CD4-positive, alpha-beta T cell (primary cell): Measurements from ENCODE around the gene LRCH2. TPM values are rescaled to one million over a fixed set of nuclear protein-coding genes. Genes with fewer than 3 reads are reported as not detected.
"Not testable (repeated sequence)": the region's sequence is repeated elsewhere in the genome, so short reads cannot be mapped to it uniquely, and the experiment has no call there.

ENCODE experiments used
- ATAC-seq: fragments of 200-7000 bp; cut with Tn5 transposase; one replicate; pipeline ENCODE4 v1.10.0; 2022; ENCODE audit warnings: mild to moderate bottlenecking; ENCODE audit not compliant: poor library complexity
- CTCF ChIA-PET: fragments of 350-600 bp; sonication (Branson Sonifier 250); formaldehyde crosslinking; loops from one replicate; lab custom pipeline; 2021; ENCODE audit warnings: antibody characterized with exemption, inconsistent platforms; lab: Charles Lee
- POLR2A ChIA-PET: fragments of 350-600 bp; sonication (Branson Sonifier 250); formaldehyde crosslinking; loops from one replicate; lab custom pipeline; 2021; ENCODE audit warnings: antibody characterized with exemption, inconsistent platforms; lab: Charles Lee
- DNase-seq, 14 experiments: peaks; one replicate each; pipeline ENCODE4 v3.0.0-alpha.2; 2013 to 2020; ENCODE audit warnings: mixed read lengths in 2 of 14
- H3K27ac ChIP-seq, 2 donors: one replicate each; pipeline versions ENCODE4 v1.5.1 to v1.7.0; 2013; ENCODE audit warnings: low read length in 2 of 2, low read depth in 1 of 2, mild to moderate bottlenecking in 1 of 2
- H3K27me3 ChIP-seq, 2 experiments: 1 replicate in 1 of 2; 2 replicates in 1 of 2; pipeline versions ENCODE4 v1.6.1 to v1.7.0; 2013; ENCODE audit warnings: low read length in 2 of 2, control low read depth in 1 of 2, mild to moderate bottlenecking in 1 of 2, moderate library complexity in 1 of 2; ENCODE audit not compliant: insufficient read depth in 2 of 2, control insufficient read depth in 1 of 2
- H3K36me3 ChIP-seq: one replicate; pipeline ENCODE4 v1.6.1; 2013; ENCODE audit warnings: low read length, control low read depth; ENCODE audit not compliant: insufficient read depth
- H3K4me1 ChIP-seq: one replicate; pipeline ENCODE4 v1.6.1; 2013; ENCODE audit warnings: low read length, control low read depth; ENCODE audit not compliant: insufficient read depth
- H3K4me3 ChIP-seq: one replicate; pipeline ENCODE4 v1.5.1; 2013; ENCODE audit warnings: mild to moderate bottlenecking, low read length, moderate library complexity
- H3K9me3 ChIP-seq, 2 experiments: 1 replicate in 1 of 2; 2 replicates in 1 of 2; pipeline versions ENCODE4 v1.6.1 to v1.7.0; 2013; ENCODE audit warnings: low read length in 2 of 2, mild to moderate bottlenecking in 2 of 2, control low read depth in 1 of 2, moderate library complexity in 1 of 2; ENCODE audit not compliant: control insufficient read depth in 1 of 2, insufficient read depth in 1 of 2
- H3K27ac Mint-ChIP-seq: one replicate; pipeline ENCODE4 v1.8.0; 2020; ENCODE audit warnings: mixed read lengths
- H3K27me3 Mint-ChIP-seq: one replicate; pipeline ENCODE4 v1.8.0; 2021; ENCODE audit warnings: mixed read lengths
- H3K36me3 Mint-ChIP-seq: one replicate; pipeline ENCODE4 v1.8.0; 2021; ENCODE audit warnings: low read depth, mixed read lengths
- H3K4me1 Mint-ChIP-seq: one replicate; pipeline ENCODE4 v1.8.0; 2021; ENCODE audit warnings: low read depth, mixed read lengths
- H3K4me3 Mint-ChIP-seq: one replicate; pipeline ENCODE4 v1.8.0; 2020; ENCODE audit warnings: mild to moderate bottlenecking, mixed read lengths
- H3K9me3 Mint-ChIP-seq: one replicate; pipeline ENCODE4 v1.8.0; 2020; ENCODE audit warnings: mixed read lengths
- CTCF ChIP-seq: fragments of 200-600 bp; IDR thresholded peaks from one replicate; pipeline ENCODE4 v1.8.0; 2022; ENCODE audit warnings: antibody characterized with exemption, mild to moderate bottlenecking
- intact Hi-C, 2 experiments: fragments of 100-400 bp; cut with DNase I in 1 of 2; cut with micrococcal nuclease in 1 of 2; formaldehyde crosslinking; loops; one replicate each; pipeline versions ENCODE4 v1.15.1 to v1.9.0; 2023 to 2025; cut with DNase I, micrococcal nuclease
- total RNA-seq, 174 experiments: library from RNA in 2 of 174; stranded (reverse) in 2 of 174; gene quantifications; one replicate each; pipeline ENCODE4 v1.2.3 and lab custom pipeline; 2021 to 2026

LRCH2 gene
- total RNA-seq, 2 experiments from 2014 or later: not detected

GRCh38 chrX:115214151-115214550 is 19.7 kb downstream of the LRCH2 start:
- ChIA-PET POLR2A (no interaction called here), CTCF (no interaction called here)
- no peak overlapping the region for H3K27ac ChIP-seq
- DNase-seq (no peak), ATAC-seq (no peak)
- no peaks in the 10 kb centered on the region for H3K4me1 ChIP-seq
- H3K36me3 Mint-ChIP-seq: no peaks in the 10 kb centered on the region
- no peak overlapping the region for H3K4me3 ChIP-seq
- intact Hi-C loops: no loop called here
- H3K4me1 Mint-ChIP-seq: no peaks in the 10 kb centered on the region
- no peaks in the 10 kb centered on the region for H3K27me3 ChIP-seq
- H3K9me3 Mint-ChIP-seq: no peaks in the 10 kb centered on the region
- H3K4me3 Mint-ChIP-seq: no peak overlapping the region
- H3K27ac Mint-ChIP-seq: no peak overlapping the region
- TF ChIP-seq CTCF: no peak
- H3K36me3 ChIP-seq: no peaks in the 10 kb centered on the region
- H3K27me3 Mint-ChIP-seq: no peaks in the 10 kb centered on the region
- H3K9me3 ChIP-seq: no peaks in the 10 kb centered on the region

- H3K4me3 Mint-ChIP-seq, H3K27ac Mint-ChIP-seq, POLR2A ChIA-PET, H3K4me3 ChIP-seq, H3K9me3 Mint-ChIP-seq, H3K9me3 ChIP-seq, H3K36me3 Mint-ChIP-seq, H3K4me1 ChIP-seq, H3K36me3 ChIP-seq, intact Hi-C loops, ATAC-seq, H3K4me1 Mint-ChIP-seq, CTCF ChIA-PET, DNase-seq, H3K27ac ChIP-seq, H3K27me3 Mint-ChIP-seq, H3K27me3 ChIP-seq: not testable (repeated sequence)
These were observed 24.3 kb downstream of the LRCH2 start for GRCh38 chrX:115209547-115209946.

- H3K9me3 ChIP-seq: peaks cover 0 to 8% of the 10 kb centered on the region in 2 experiments
- no peak for TF ChIP-seq CTCF
- intact Hi-C loops: no loop called here
These were observed 29.9 kb downstream of the LRCH2 start for GRCh38 chrX:115204040-115204439.

GRCh38 chrX:115192244-115192700 is 41.6 kb downstream of the LRCH2 start:
- Histone ChIP-seq H3K27ac (no peak overlapping the region), H3K4me1 (no peaks in the 10 kb centered on the region), H3K4me3 (no peak overlapping the region), H3K27me3 (no peaks in the 10 kb centered on the region), H3K36me3 (no peaks in the 10 kb centered on the region), H3K9me3 (peaks cover 0 to 32% of the 10 kb centered on the region in 2 experiments)
- no peak overlapping the region for H3K27ac Mint-ChIP-seq
- H3K4me3 Mint-ChIP-seq: no peak overlapping the region
- H3K4me1 Mint-ChIP-seq: no peaks in the 10 kb centered on the region
- POLR2A ChIA-PET: no interaction called here
- CTCF ChIA-PET: no interaction called here
- no peak for DNase-seq
- H3K36me3 Mint-ChIP-seq: no peaks in the 10 kb centered on the region
- H3K9me3 Mint-ChIP-seq: peaks cover 2% of the 10 kb centered on the region
- TF ChIP-seq CTCF: no peak
- no peaks in the 10 kb centered on the region for H3K27me3 Mint-ChIP-seq
- ATAC-seq: no peak
- intact Hi-C loops: no loop called here

More at GRCh38 chrX:115204040-115204439, 29.9 kb downstream of the LRCH2 start:
- Mint-ChIP-seq H3K9me3 (no peaks in the 10 kb centered on the region), H3K27ac (no peak overlapping the region), H3K36me3 (no peaks in the 10 kb centered on the region), H3K4me3 (no peak overlapping the region), H3K27me3 (no peaks in the 10 kb centered on the region), H3K4me1 (no peaks in the 10 kb centered on the region)
- Histone ChIP-seq H3K27ac (no peak overlapping the region), H3K36me3 (no peaks in the 10 kb centered on the region), H3K4me1 (no peaks in the 10 kb centered on the region), H3K27me3 (no peaks in the 10 kb centered on the region), H3K4me3 (no peak overlapping the region)
- CTCF ChIA-PET: no interaction called here
- DNase-seq (no peak), ATAC-seq (no peak)
- POLR2A ChIA-PET: no interaction called here
